ENCODE data around the gene HOATZ. TPM values are rescaled to one million over a fixed set of nuclear protein-coding genes. Genes with fewer than 3 reads are reported as not detected.
A peak's percentile ranks its signal among the peaks of the same experiment; 100 is the strongest.

HOATZ gene
- total RNA-seq, 1 donor from 2014 or later = not detected

DNA sequence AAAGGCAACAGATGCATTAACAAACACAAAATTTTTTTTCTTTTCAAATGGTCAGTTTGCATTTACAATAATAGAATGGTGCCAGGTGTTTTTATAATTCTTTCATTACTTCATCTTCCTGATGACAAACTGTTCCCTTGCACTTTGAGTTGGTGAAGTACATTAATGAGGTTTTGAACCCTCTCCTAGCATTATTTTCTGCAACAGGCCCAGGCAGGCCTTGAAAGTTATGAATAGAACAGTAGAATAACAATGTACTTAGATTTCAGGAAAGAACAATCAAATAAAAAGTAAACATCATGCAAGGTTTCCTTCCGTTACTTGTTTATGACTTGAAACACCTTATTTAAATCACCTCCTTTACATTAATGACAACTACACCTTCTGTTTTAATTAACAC is 12.0 kb upstream of the HOATZ start:
- DNase-seq (ENCODE audit: extremely low spot score in 2 of 2) = no peak
- intact Hi-C loops (cut with DNase I) = no loop called here
- Histone ChIP-seq H3K36me3 (no peaks in the 10 kb centered on the region), H3K9me3 (no peaks in the 10 kb centered on the region), H3K27ac (no peak overlapping the region), H3K4me1 (no peaks in the 10 kb centered on the region), H3K4me3 (no peak overlapping the region), H3K27me3 (no peaks in the 10 kb centered on the region)
- TF ChIP-seq CTCF (IDR thresholded peaks at IDR 0.05) = no peak
- no peak for TF ChIP-seq POLR2A (IDR thresholded peaks at IDR 0.05)
- TF ChIP-seq POLR2AphosphoS5 (IDR thresholded peaks at IDR 0.05; ENCODE audit: insufficient read depth in 1 of 2, low read depth in 1 of 2) = no peak

GRCh38 chr11:111510311-111510710 is 4.3 kb upstream of the HOATZ start:
- TF ChIP-seq CTCF (IDR thresholded peaks at IDR 0.05) (no peak), POLR2AphosphoS5 (IDR thresholded peaks at IDR 0.05; ENCODE audit: insufficient read depth in 1 of 2, low read depth in 1 of 2) (no peak), POLR2A (IDR thresholded peaks at IDR 0.05) (no peak)
- Histone ChIP-seq H3K9me3 (no peaks in the 10 kb centered on the region), H3K27me3 (no peaks in the 10 kb centered on the region), H3K4me3 (no peak overlapping the region), H3K27ac (no peak overlapping the region), H3K36me3 (no peaks in the 10 kb centered on the region), H3K4me1 (peaks cover 12% of the 10 kb centered on the region)
- DNase-seq (ENCODE audit: extremely low spot score in 2 of 2) = no peak
- intact Hi-C loops (cut with DNase I) = no loop called here

- Histone ChIP-seq H3K4me3 (peak within 1 kb of the TSS; percentile 33 to 52), H3K9me3 (no peaks in the 10 kb centered on the region), H3K4me1 (peaks cover 12% of the 10 kb centered on the region), H3K27me3 (no peaks in the 10 kb centered on the region), H3K27ac (no peak within 1 kb of the TSS), H3K36me3 (no peaks in the 10 kb centered on the region)
- TF ChIP-seq CTCF (IDR thresholded peaks at IDR 0.05) = no peak
- no peak for TF ChIP-seq POLR2A (IDR thresholded peaks at IDR 0.05)
- TF ChIP-seq POLR2AphosphoS5 (IDR thresholded peaks at IDR 0.05; ENCODE audit: insufficient read depth in 1 of 2, low read depth in 1 of 2) = no peak
- intact Hi-C loops (cut with DNase I) = no loop called here
- no peak for DNase-seq (ENCODE audit: extremely low spot score in 2 of 2)
Observed at GRCh38 chr11:111512296-111513239, 2.0 kb upstream of the HOATZ start, which contains the start of gene BTG4. BTG4 (minus strand) TSS chr11:111512386; CDS start chr11:111498776, 13,610 bp downstream.

- Histone ChIP-seq H3K27me3 (no peaks in the 10 kb centered on the region), H3K36me3 (no peaks in the 10 kb centered on the region), H3K4me3 (peak overlapping the region in 1 of 2 donors; percentile 33), H3K27ac (no peak overlapping the region), H3K9me3 (no peaks in the 10 kb centered on the region), H3K4me1 (peaks cover 12% of the 10 kb centered on the region)
- no peak for DNase-seq (ENCODE audit: extremely low spot score in 2 of 2)
- TF ChIP-seq POLR2A (IDR thresholded peaks at IDR 0.05) = no peak
- TF ChIP-seq POLR2AphosphoS5 (IDR thresholded peaks at IDR 0.05; ENCODE audit: insufficient read depth in 1 of 2, low read depth in 1 of 2) = no peak
- TF ChIP-seq CTCF (IDR thresholded peaks at IDR 0.05) = no peak
- intact Hi-C loops (cut with DNase I) = no loop called here
Observed at GRCh38 chr11:111513240-111513605, 1.4 kb upstream of the HOATZ start.

DNA sequence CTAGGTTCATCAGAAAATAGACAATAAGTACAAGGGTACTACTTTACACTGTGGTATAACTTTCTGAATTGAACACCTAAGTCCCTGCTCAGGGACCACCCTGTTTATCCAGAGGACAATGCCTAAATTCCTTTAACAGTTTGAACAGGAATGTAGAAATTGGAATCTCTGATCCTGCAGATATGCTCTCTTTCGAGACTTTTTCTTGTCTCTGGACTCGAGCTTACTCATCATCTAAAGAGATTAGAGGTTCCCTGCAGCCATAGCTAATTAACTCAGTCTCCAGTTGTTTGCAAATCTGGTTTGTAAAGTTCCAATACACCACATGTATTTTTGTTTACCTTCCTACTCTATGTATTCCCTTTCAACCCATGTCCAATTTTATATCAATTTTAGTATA is 1.0 kb downstream of the HOATZ start:
- Histone ChIP-seq H3K27me3 (no peaks in the 10 kb centered on the region), H3K4me1 (peaks cover 12% of the 10 kb centered on the region), H3K4me3 (no peak overlapping the region), H3K27ac (no peak overlapping the region), H3K36me3 (no peaks in the 10 kb centered on the region), H3K9me3 (no peaks in the 10 kb centered on the region)
- TF ChIP-seq POLR2A (IDR thresholded peaks at IDR 0.05) (no peak), CTCF (IDR thresholded peaks at IDR 0.05) (no peak), POLR2AphosphoS5 (IDR thresholded peaks at IDR 0.05; ENCODE audit: insufficient read depth in 1 of 2, low read depth in 1 of 2) (no peak)
- DNase-seq (ENCODE audit: extremely low spot score in 2 of 2) = no peak
- intact Hi-C loops (cut with DNase I) = no loop called here

Data from vagina (tissue), 2 donors.